BE2C (cell line): ENCODE measurements around the gene GGTA1.

Source experiments
- DNase-seq: peaks from one replicate; pipeline ENCODE4 v3.0.0-alpha.2; 2020
- H3K27me3 ChIP-seq: fragments of 250-450 bp; sonication (Bioruptor Pico); 2 replicates; pipeline ENCODE4 v1.5.1; 2020; ENCODE audit warnings: mild to moderate bottlenecking
- H3K36me3 ChIP-seq: fragments of 250-450 bp; sonication (Bioruptor Pico); 2 replicates; pipeline ENCODE4 v1.5.1; 2020; ENCODE audit warnings: mild to moderate bottlenecking
- H3K4me1 ChIP-seq: fragments of 250-450 bp; sonication (Bioruptor Pico); 2 replicates; pipeline ENCODE4 v1.5.1; 2020
- H3K4me3 ChIP-seq: 2 replicates; pipeline ENCODE4 v1.5.1; 2011; ENCODE audit warnings: low read depth, low read length
- H3K9me3 ChIP-seq: fragments of 250-450 bp; sonication (Bioruptor Pico); 2 replicates; pipeline ENCODE4 v1.5.1; 2020
- CTCF ChIP-seq: IDR thresholded peaks from 2 replicates; pipeline ENCODE4 v1.5.1; 2012; ENCODE audit warnings: mild to moderate bottlenecking, low read depth, low read length

The GGTA1 gene

GRCh38 chr9:121505903-121506735, 6.5 kb upstream of the GGTA1 start:
- Histone ChIP-seq H3K36me3 (no peaks in the 10 kb centered on the region), H3K27me3 (no peaks in the 10 kb centered on the region), H3K4me1 (0 out of 2 replicates have a peak, but pooled peaks cover 2% of the 10 kb centered on the region), H3K4me3 (no peak overlapping the region), H3K9me3 (no peaks in the 10 kb centered on the region)
- no peak for TF ChIP-seq CTCF
- no peak for DNase-seq

GRCh38 chr9:121503444-121503843, 3.8 kb upstream of the GGTA1 start:
- H3K4me3 ChIP-seq, result no peak overlapping the region
- H3K27me3 ChIP-seq, result peaks cover 24% of the 10 kb centered on the region
- H3K4me1 ChIP-seq, result peaks cover 2% of the 10 kb centered on the region; the same call in 1 of the 2 replicates
- DNase-seq, result no peak
- TF ChIP-seq CTCF, result no peak
- H3K9me3 ChIP-seq, result no peaks in the 10 kb centered on the region
- H3K36me3 ChIP-seq, result no peaks in the 10 kb centered on the region

GRCh38 chr9:121500165-121500478, 478 bp upstream of the GGTA1 start:
- peaks cover 33% of the 10 kb centered on the region for H3K27me3 ChIP-seq
- no peaks in the 10 kb centered on the region for H3K9me3 ChIP-seq
- no peak for DNase-seq
- peak overlapping the region; percentile 59 for H3K4me3 ChIP-seq
- H3K4me1 ChIP-seq, result no peaks in the 10 kb centered on the region; the same call in 1 of the 2 replicates
- no peak for TF ChIP-seq CTCF
- no peaks in the 10 kb centered on the region for H3K36me3 ChIP-seq

- peak overlapping the region; percentile 59 for H3K4me3 ChIP-seq
- TF ChIP-seq CTCF, result no peak
- no peaks in the 10 kb centered on the region; the same call in 1 of the 2 replicates for H3K4me1 ChIP-seq
- H3K27me3 ChIP-seq, result peaks cover 33% of the 10 kb centered on the region
- no peaks in the 10 kb centered on the region for H3K36me3 ChIP-seq
- no peak for DNase-seq
- no peaks in the 10 kb centered on the region for H3K9me3 ChIP-seq
These were observed 542 bp downstream of the GGTA1 start for GRCh38 chr9:121499177-121499426.

- Histone ChIP-seq H3K4me1 (no peaks in the 10 kb centered on the region; the same call in 1 of the 2 replicates), H3K9me3 (no peaks in the 10 kb centered on the region), H3K27me3 (peaks cover 33% of the 10 kb centered on the region), H3K36me3 (no peaks in the 10 kb centered on the region), H3K4me3 (peak overlapping the region; percentile 59; the same call in 1 of the 2 replicates)
- no peak for DNase-seq
- TF ChIP-seq CTCF, result no peak
These were observed 1.0 kb downstream of the GGTA1 start for GRCh38 chr9:121498487-121499176.

GRCh38 chr9:121498150-121498486, 1.5 kb downstream of the GGTA1 start:
- Histone ChIP-seq H3K27me3 (peaks cover 33% of the 10 kb centered on the region), H3K4me3 (no peak overlapping the region; the same call in 1 of the 2 replicates), H3K9me3 (no peaks in the 10 kb centered on the region), H3K36me3 (no peaks in the 10 kb centered on the region), H3K4me1 (no peaks in the 10 kb centered on the region; the same call in 1 of the 2 replicates)
- peak; percentile 73 for DNase-seq
- peak; percentile 81 for TF ChIP-seq CTCF
